Spleen (tissue), 7 donors: ENCODE measurements around the gene POLE4.

ENCODE experiments used
- POLR2A ChIP-seq, 3 donors: fragments of 450-650 bp; IDR thresholded peaks; one replicate each; pipeline ENCODE4 v1.5.1; 2017; ENCODE audit warnings: antibody characterized with exemption in 3 of 3, mild to moderate bottlenecking in 1 of 3
- TF ChIP-seq, protein P1 (sequence below), 11 experiments: fragments of 200-600 bp in 7 of 11; fragments of 450-650 bp in 4 of 11; sonication (generic) in 4 of 11; IDR thresholded peaks in 8 of 11; conservative IDR thresholded peaks in 3 of 11; 1 replicate in 7 of 11; 2 replicates in 4 of 11; pipeline versions ENCODE4 v1.4.0 to v1.8.0; 2016 to 2021; ENCODE audit warnings: antibody characterized with exemption in 11 of 11, inconsistent platforms in 4 of 11, mild to moderate bottlenecking in 1 of 11
- donor health status: DM: no; HTN: no; CAD: no; lungs with moderate emphysema.
- donor health status: DM: no; HTN: no; CAD: no.
- donor health status: DM: no; HTN: no; CAD: no.

DNA sequence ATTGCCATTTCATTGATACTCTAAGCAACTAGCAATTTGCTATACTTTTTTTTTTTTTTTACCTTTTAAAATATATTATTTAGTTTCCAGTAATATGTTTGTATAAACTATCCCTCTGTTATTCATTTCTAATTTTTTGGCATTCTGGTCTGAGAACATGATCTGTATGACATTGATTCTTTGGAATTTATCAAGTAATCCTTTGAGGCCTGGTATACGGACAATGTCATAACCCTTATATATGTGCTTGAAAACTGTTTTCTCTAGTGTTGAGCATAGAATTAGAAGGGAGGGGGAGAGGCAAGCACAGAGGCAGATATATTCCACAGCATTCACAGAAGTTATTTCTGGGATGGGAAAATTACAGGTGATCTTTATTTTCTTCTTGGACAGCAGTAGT lies 48.2 kb upstream of the POLE4 start:
- TF ChIP-seq, protein P1, sequence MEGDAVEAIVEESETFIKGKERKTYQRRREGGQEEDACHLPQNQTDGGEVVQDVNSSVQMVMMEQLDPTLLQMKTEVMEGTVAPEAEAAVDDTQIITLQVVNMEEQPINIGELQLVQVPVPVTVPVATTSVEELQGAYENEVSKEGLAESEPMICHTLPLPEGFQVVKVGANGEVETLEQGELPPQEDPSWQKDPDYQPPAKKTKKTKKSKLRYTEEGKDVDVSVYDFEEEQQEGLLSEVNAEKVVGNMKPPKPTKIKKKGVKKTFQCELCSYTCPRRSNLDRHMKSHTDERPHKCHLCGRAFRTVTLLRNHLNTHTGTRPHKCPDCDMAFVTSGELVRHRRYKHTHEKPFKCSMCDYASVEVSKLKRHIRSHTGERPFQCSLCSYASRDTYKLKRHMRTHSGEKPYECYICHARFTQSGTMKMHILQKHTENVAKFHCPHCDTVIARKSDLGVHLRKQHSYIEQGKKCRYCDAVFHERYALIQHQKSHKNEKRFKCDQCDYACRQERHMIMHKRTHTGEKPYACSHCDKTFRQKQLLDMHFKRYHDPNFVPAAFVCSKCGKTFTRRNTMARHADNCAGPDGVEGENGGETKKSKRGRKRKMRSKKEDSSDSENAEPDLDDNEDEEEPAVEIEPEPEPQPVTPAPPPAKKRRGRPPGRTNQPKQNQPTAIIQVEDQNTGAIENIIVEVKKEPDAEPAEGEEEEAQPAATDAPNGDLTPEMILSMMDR (IDR thresholded peaks at IDR 0.05 in 8 of 11, conservative IDR thresholded peaks at IDR 0.05 in 3 of 11): no peak
- TF ChIP-seq POLR2A (IDR thresholded peaks at IDR 0.05): no peak
